GM12892 (cell line): ENCODE results near the gene PKIB.

Source experiments
- POLR2A ChIP-seq: IDR thresholded peaks from 2 replicates; pipeline ENCODE4 v1.6.1; 2011; ENCODE audit warnings: low read depth, low read length, control low read depth
- POLR2AphosphoS5 ChIP-seq: IDR thresholded peaks from 2 replicates; pipeline ENCODE4 v1.6.1; 2011; ENCODE audit warnings: low read depth, low read length, control low read depth
- TAF1 ChIP-seq: IDR thresholded peaks from 2 replicates; pipeline ENCODE4 v1.6.1; 2011; ENCODE audit warnings: low read depth, mild to moderate bottlenecking, control low read depth, low read length, borderline replicate concordance

- TF ChIP-seq POLR2A (no peak), POLR2AphosphoS5 (no peak), TAF1 (no peak)
These were observed 107.1 kb downstream of the PKIB start for GRCh38 chr6:122717350-122717749.
